Thymus (tissue), 14 donors: Measurements from ENCODE around the gene LYSMD2. TPM values are rescaled to one million over a fixed set of nuclear protein-coding genes. Genes with fewer than 3 reads are reported as not detected.
"Not testable (repeated sequence)": the region's sequence is repeated elsewhere in the genome, so short reads cannot be mapped to it uniquely, and the experiment has no call there.

ENCODE experiments used
- DNase-seq, 9 donors: peaks; one replicate each; pipeline ENCODE4 v3.0.0-alpha.2; 2013; ENCODE audit warnings: low spot score in 9 of 9, low read depth in 6 of 9, missing footprints in 1 of 9
- H3K27ac ChIP-seq, 2 donors: one replicate each; pipeline ENCODE4 v1.5.1; 2013; ENCODE audit warnings: control low read depth in 1 of 2, low read depth in 1 of 2, low read length in 1 of 2, mild to moderate bottlenecking in 1 of 2, moderate library complexity in 1 of 2
- H3K27me3 ChIP-seq, 2 donors: one replicate each; pipeline ENCODE4 v1.5.1; 2013; ENCODE audit warnings: low read length in 1 of 2; ENCODE audit not compliant: control insufficient read depth in 2 of 2, insufficient read depth in 1 of 2
- H3K36me3 ChIP-seq, 2 donors: one replicate each; pipeline ENCODE4 v1.5.1; 2013; ENCODE audit warnings: low read length in 1 of 2, mild to moderate bottlenecking in 1 of 2, moderate library complexity in 1 of 2; ENCODE audit not compliant: control insufficient read depth in 2 of 2, insufficient read depth in 2 of 2
- H3K4me1 ChIP-seq, 2 donors: one replicate each; pipeline ENCODE4 v1.5.1; 2013; ENCODE audit warnings: low read length in 2 of 2; ENCODE audit not compliant: control insufficient read depth in 2 of 2, insufficient read depth in 2 of 2
- H3K4me3 ChIP-seq, 2 donors: one replicate each; pipeline ENCODE4 v1.5.1; 2013; ENCODE audit warnings: low read length in 2 of 2, control low read depth in 1 of 2, mild to moderate bottlenecking in 1 of 2
- H3K9me3 ChIP-seq, 2 donors: one replicate each; pipeline ENCODE4 v1.5.1; 2013; ENCODE audit warnings: low read length in 1 of 2, mild to moderate bottlenecking in 1 of 2; ENCODE audit not compliant: control insufficient read depth in 2 of 2, insufficient read depth in 1 of 2
- WGBS: extraction: QIAGEN DNeasy Blood & Tissue Kit; methylation state at CpG from one replicate; pipeline ENCODE4 v1.1.7; 2013; 5-methylcytosine and 5-hydroxymethylcytosine counted together
- long read RNA-seq, 10 donors: transcript quantifications; one replicate each; lab custom pipeline, GENCODE V29; 2026
- polyA plus RNA-seq: library from polyadenylated mRNA; stranded (reverse); fragments of 200-250 nt; gene quantifications from one replicate; pipeline ENCODE4 v1.2.3, GENCODE V29; 2013
- total RNA-seq: library from RNA; stranded (reverse); fragments of 120-200 nt; gene quantifications from one replicate; pipeline ENCODE4 v1.2.4, GENCODE V29; 2013
- donor health status: healthy.

LYSMD2 gene, protein sequence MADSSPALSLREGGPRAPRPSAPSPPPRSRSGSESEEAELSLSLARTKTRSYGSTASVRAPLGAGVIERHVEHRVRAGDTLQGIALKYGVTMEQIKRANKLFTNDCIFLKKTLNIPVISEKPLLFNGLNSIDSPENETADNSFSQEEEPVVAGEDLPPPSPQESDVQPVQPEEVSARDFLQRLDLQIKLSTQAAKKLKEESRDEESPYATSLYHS
- total RNA-seq (19.6 TPM), polyA plus RNA-seq (30.1 TPM)
- long read RNA-seq, donor 1, partial matches to known transcripts: 0 of 3 reads
- long read RNA-seq, donor 1, other reads (novel, unspliced or antisense): 0 of 3 reads
- long read RNA-seq, donor 2: 0 reads
- long read RNA-seq, donor 3, transcript LYSMD2-201 (3 exons, 1,759 nt): major isoform, 17 of 17 reads
- long read RNA-seq, donor 3, partial matches to known transcripts: 0 of 17 reads
- long read RNA-seq, donor 3, other reads (novel, unspliced or antisense): 0 of 17 reads
- long read RNA-seq, donor 4, transcript LYSMD2-201 (3 exons, 1,759 nt): major isoform, 5 of 5 reads
- long read RNA-seq, donor 4, partial matches to known transcripts: 0 of 5 reads
- long read RNA-seq, donor 4, other reads (novel, unspliced or antisense): 0 of 5 reads
- long read RNA-seq, donor 5, transcript LYSMD2-201 (3 exons, 1,759 nt): major isoform, 16 of 18 reads
- long read RNA-seq, donor 5, partial matches to known transcripts: 0 of 18 reads
- long read RNA-seq, donor 5, other reads (novel, unspliced or antisense): 0 of 18 reads
- long read RNA-seq, donor 6, transcript LYSMD2-201 (3 exons, 1,759 nt): major isoform, 13 of 13 reads
- long read RNA-seq, donor 6, partial matches to known transcripts: 0 of 13 reads
- long read RNA-seq, donor 6, other reads (novel, unspliced or antisense): 0 of 13 reads
- long read RNA-seq, donor 7, transcript LYSMD2-201 (3 exons, 1,759 nt): major isoform, 13 of 13 reads
- long read RNA-seq, donor 7, partial matches to known transcripts: 0 of 13 reads
- long read RNA-seq, donor 7, other reads (novel, unspliced or antisense): 0 of 13 reads
- long read RNA-seq, donor 8, partial matches to known transcripts: 0 of 3 reads
- long read RNA-seq, donor 8, other reads (novel, unspliced or antisense): 0 of 3 reads
- long read RNA-seq, donor 9, partial matches to known transcripts: 0 of 2 reads
- long read RNA-seq, donor 9, other reads (novel, unspliced or antisense): 0 of 2 reads
- long read RNA-seq, donor 10, transcript LYSMD2-201 (3 exons, 1,759 nt): major isoform, 10 of 10 reads
- long read RNA-seq, donor 10, partial matches to known transcripts: 0 of 10 reads
- long read RNA-seq, donor 10, other reads (novel, unspliced or antisense): 0 of 10 reads

DNA sequence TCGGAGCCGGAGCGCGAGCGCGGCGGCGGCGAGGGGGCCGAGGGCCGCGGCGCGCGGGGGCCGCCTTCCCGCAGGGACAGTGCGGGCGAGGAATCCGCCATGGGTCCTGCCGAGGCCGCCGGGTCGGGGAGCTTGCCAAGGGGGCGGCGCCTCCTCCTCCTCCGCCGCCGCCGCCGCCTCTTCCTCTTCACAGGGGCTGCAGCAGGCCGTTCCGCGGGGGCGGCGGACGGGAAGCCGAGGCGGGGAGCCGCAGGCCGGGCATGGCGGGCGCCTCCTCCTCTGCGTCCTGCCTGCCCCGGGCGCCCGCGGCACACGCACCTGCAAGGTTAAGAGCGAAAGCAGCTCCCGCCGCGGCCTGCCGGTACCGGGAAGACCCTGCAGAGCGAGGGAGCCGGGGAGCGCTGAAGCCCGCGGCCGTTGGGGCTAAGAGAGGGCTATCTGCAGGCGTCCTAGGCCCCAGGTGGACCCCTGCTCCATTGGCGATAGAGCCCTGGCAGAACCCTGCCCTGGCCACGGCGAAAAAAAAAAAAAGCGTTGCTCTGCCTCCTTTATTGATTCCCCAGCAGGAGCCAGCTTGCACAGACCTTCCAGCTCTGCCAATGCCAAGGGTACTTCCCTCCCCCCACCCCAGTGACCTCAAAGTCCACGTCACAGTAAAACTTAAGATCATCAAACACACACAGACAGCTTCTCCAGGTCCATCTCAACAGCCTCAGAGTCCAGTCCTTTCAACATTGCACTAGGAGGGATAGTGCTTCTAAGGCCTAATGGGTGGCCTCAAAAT is at the start of gene LYSMD2:
LYSMD2 (minus strand) TSS at position 134 of the 784 bp plus-strand sequence; CDS start at position 101, 33 bp downstream.
- peak in 4 of 9 donors; percentile 44 to 78 (median 56) for DNase-seq
- under 1% methylated on average over 67 of the region's 67 CpGs for WGBS
- H3K4me1 ChIP-seq: peaks cover 22 to 55% of the 10 kb centered on the region in 2 donors

DNA sequence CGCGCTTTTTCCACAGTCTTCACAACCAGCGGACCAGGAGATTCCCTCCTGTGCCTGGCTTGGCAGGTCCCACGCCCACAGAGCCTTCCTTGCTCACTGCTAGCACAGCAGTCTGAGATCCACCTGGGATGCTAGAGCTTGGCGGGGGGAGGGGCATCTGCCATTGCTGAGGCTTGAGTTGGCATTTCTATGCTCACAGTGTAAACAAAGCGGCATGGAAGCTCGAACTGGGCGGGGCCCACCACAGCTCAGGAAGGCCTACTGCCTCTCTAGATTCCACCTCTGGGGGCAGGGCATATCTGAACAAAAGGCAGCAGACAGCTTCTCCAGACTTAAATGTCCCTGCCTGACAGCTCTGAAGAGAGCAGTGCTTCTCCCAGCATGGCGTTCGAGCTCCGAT is 49.7 kb upstream of the LYSMD2 start:
- H3K27me3 ChIP-seq, H3K9me3 ChIP-seq, H3K4me1 ChIP-seq, H3K4me3 ChIP-seq, DNase-seq, H3K27ac ChIP-seq: not testable (repeated sequence)
- 98% methylated on average over 11 of the region's 11 CpGs for WGBS
- H3K36me3 ChIP-seq: peaks cover 2 to 18% of the 10 kb centered on the region in 2 donors

More for the DNA sequence above, at the start of gene LYSMD2:
- H3K9me3 ChIP-seq: no peaks in the 10 kb centered on the region
- H3K36me3 ChIP-seq: no peaks in the 10 kb centered on the region
- peak within 1 kb of the TSS; percentile 46 to 89 for H3K4me3 ChIP-seq
- no peaks in the 10 kb centered on the region for H3K27me3 ChIP-seq
- H3K27ac ChIP-seq: peak within 1 kb of the TSS; percentile 67 to 94

DNA sequence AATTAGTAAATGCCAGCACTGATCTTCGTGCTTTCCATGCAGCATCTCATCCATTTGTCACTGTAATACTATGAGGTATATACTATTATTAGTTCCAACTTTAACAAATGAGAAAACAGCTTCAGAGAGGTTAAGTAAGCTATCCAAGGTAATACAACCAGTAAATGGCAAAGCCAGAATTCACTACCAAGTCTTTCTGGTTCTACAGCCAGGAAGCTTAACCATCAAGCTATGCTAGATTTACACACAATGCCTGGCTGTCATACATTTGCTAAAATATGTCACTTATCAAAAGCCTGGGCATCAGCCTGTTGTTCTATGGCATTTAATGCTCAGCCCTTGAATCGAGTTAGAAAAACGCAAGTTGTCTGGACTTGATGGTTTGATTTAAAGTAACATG is 46.5 kb upstream of the LYSMD2 start:
- Histone ChIP-seq H3K36me3 (peaks cover 6 to 22% of the 10 kb centered on the region in 2 donors), H3K27me3 (no peaks in the 10 kb centered on the region), H3K9me3 (no peaks in the 10 kb centered on the region), H3K4me3 (no peak overlapping the region), H3K27ac (no peak overlapping the region), H3K4me1 (no peaks in the 10 kb centered on the region)
- 95% methylated on average over 3 of the region's 3 CpGs for WGBS
- no peak for DNase-seq

DNA sequence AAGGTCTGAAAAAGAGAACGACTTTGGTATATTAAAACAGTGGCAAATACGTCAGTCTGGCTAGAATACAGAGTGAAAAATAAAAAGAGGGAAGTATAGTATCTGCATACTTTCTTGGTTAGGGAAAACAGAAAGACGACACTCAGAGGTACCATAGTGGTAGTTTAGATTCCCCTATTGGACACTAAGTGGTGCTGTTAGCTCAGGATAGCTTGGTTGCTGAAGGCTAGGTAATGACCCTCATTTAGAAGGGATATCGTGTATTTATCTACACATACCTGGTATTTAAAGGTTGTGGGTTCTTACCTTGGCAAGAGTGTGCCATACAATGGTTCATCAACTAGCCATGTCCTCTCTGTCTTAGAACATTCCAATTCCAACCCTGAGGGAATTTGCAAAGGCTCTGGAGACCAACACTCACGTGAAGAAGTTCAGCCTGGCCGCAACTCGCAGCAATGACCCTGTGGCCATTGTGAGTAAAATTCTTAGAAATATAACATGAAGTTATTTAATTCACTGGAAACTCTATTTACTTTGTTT is 45.0 kb upstream of the LYSMD2 start:
- WGBS: 97% methylated on average over 7 of the region's 7 CpGs
- no peaks in the 10 kb centered on the region for H3K27me3 ChIP-seq
- no peaks in the 10 kb centered on the region for H3K4me1 ChIP-seq
- DNase-seq: no peak
- no peaks in the 10 kb centered on the region for H3K9me3 ChIP-seq
- peaks cover 7 to 22% of the 10 kb centered on the region in 2 donors for H3K36me3 ChIP-seq
- H3K27ac ChIP-seq: no peak overlapping the region
- H3K4me3 ChIP-seq: no peak overlapping the region

DNA sequence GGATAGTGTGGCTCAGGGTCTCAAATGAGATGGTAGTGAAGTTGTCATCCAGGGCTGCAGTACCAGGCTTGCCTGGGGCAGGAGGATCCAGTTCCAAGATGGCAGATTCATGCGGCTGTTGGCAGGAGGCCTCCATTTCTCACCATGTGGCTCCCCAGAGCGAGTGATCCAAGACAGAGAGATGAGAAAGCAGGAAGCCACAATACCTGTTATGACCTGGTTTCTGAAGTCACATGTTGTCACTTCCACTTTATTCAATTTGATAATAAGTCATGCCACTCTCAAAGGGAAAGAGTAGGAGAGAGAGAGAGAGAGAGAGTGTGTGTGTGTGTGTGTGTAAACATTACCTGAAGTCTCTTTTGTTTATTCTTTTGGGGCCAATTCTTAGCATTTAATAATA is 44.1 kb upstream of the LYSMD2 start:
- Histone ChIP-seq H3K27me3 (no peaks in the 10 kb centered on the region), H3K27ac (no peak overlapping the region), H3K36me3 (peaks cover 10 to 16% of the 10 kb centered on the region in 2 donors), H3K9me3 (no peaks in the 10 kb centered on the region), H3K4me1 (no peaks in the 10 kb centered on the region), H3K4me3 (no peak overlapping the region)
- DNase-seq: no peak
- WGBS: 64% methylated on average over 2 of the region's 2 CpGs

DNA sequence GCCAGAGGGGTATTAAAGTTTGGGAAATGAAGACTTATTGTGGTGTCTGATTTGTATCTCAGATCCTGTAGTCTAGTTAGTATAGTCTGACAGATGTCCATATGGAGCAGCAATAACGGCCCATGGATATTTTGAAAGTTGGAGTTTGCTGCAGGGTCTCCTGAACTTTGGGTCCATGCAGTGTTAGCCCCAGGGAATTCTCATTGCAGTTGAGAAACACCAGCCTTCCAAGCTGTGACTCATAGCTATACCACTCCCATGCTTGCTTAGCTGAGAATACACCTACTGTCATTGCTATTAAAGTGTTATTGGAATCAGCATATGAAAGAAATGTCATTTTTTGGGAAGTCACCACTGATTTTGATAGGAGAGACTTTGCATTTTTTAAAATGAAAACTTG is 43.2 kb upstream of the LYSMD2 start:
- no peak overlapping the region for H3K27ac ChIP-seq
- H3K27me3 ChIP-seq: no peaks in the 10 kb centered on the region
- H3K36me3 ChIP-seq: peaks cover 11 to 13% of the 10 kb centered on the region in 2 donors
- no peak overlapping the region for H3K4me3 ChIP-seq
- H3K4me1 ChIP-seq: no peaks in the 10 kb centered on the region
- DNase-seq: no peak
- 96% methylated on average over 1 of the region's 1 CpG for whole genome bisulfite sequencing
- no peaks in the 10 kb centered on the region for H3K9me3 ChIP-seq

DNA sequence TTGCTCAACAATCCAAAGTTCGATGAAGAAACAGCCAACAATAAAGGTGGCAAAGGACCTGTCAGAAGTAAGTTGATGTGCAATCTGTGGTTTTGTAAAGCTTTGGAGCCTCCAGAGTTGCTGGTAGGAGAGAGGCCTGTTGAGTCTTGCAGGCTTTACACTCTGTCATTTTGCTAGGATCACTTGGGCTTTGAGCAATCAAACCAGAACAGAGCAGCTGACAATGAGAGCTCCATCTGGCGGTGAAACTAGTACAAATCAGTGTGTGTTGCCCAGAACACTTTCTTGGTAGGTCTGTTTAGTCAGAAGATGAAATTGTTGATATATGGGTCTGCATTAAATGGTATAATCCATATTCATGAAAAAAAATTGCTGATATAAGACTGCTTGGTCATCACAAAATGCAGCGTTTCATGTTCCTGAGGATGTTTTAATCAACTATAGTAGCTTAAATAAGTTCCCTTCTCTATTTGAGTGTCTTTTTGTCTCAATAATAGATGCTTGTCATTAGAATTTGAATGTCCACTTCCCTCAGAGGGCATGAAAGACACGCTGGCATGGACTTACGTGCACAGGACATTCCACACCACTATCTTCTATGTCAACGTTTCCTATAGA is 39.6 kb upstream of the LYSMD2 start:
- Histone ChIP-seq H3K27me3 (no peaks in the 10 kb centered on the region), H3K4me1 (no peaks in the 10 kb centered on the region), H3K9me3 (no peaks in the 10 kb centered on the region), H3K4me3 (no peak overlapping the region), H3K36me3 (peaks cover 18 to 26% of the 10 kb centered on the region in 2 donors), H3K27ac (no peak overlapping the region)
- DNase-seq: peak; percentile 41 to 88 (median 72)
- 74% methylated on average over 6 of the region's 6 CpGs for WGBS
